ENCODE data around the gene CACNG8.

Gene CACNG8

DNA sequence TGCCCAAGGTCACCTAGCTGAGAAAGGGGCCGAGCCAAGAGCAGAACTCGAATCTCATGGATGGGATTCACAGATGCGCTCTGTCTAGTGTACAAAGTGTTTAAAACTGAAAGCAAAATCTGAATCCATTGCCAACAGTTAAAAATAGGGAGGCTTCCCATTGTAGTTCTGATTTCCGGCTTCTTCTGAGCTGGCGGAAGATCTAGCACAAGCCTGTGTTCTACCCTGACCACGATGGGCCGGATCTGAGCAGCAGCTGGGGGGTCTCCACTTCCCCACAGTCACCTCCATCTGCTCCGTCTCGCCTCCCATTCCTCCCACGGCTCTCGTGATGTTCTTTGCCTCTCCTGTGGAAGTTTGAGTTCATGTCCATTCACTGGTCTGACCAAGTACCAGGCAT lies 2.4 kb downstream of the CACNG8 start:
- no peak for DNase-seq

- DNase-seq, result no peak
Measured at GRCh38 chr19:53966931-53967330, 4.2 kb downstream of the CACNG8 start.

- DNase-seq, result no peak
Measured at GRCh38 chr19:53969366-53969765, 6.6 kb downstream of the CACNG8 start.

GRCh38 chr19:53971673-53972072 lies 8.9 kb downstream of the CACNG8 start:
- no peak for DNase-seq

DNA sequence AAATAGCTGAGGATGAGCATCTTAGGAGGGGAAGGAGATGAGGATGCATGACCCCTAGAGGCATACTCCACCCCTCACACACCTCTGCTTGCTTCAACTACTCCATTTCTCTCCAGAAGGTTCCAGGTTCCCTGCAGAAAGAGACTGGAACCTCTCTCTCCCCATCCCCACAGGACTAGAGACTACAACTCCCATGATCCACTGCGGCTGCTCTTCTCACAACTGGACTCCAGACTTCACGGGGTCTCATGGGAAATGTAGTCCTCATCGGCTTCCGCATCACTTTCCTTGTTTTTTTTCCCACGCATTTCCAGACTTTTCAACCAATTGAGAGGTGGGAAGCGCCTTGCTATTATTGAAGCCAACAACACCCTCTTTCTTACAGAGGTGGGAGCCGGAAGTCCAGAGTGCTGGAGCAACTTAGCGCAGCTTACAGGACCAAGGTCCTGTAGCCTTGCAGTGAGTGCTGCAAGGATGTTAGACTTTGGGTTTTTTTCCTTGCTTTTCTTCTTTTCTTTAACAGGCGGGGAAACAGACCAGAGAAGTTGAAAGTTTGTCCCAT lies 14.8 kb downstream of the CACNG8 start:
- peak; percentile 70 for DNase-seq

GRCh38 chr19:53977991-53978731 lies 15.4 kb downstream of the CACNG8 start:
- DNase-seq, result peak; percentile 69

- DNase-seq, result no peak
Measured at GRCh38 chr19:53978975-53979801, 16.5 kb downstream of the CACNG8 start.

- no peak for DNase-seq
Measured at GRCh38 chr19:53980539-53981375, 18.0 kb downstream of the CACNG8 start.

- DNase-seq, result no peak
Measured at GRCh38 chr19:53981376-53981951, 18.7 kb downstream of the CACNG8 start.

GRCh38 chr19:53982001-53982451 lies 19.3 kb downstream of the CACNG8 start:
- no peak for DNase-seq

DNA sequence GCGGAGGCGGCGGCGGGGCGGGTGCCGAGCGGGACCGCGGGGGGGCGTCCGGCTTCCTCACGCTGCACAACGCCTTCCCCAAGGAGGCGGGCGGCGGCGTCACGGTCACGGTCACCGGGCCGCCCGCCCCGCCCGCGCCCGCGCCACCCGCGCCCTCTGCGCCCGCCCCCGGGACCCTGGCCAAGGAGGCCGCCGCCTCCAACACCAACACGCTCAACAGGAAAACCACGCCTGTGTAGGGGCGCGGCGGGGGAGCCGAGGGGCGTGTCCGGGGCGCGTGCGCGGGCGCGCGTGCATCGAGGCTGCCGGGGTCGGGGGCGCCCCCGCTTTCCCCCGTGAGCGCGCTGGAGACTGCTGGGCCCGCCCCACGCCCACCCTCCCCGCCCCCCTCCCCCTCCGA lies 19.9 kb downstream of the CACNG8 start:
- peak; percentile 41 for DNase-seq

- peak; percentile 0 for DNase-seq
Measured at GRCh38 chr19:53983457-53984289, 20.9 kb downstream of the CACNG8 start.

DNA sequence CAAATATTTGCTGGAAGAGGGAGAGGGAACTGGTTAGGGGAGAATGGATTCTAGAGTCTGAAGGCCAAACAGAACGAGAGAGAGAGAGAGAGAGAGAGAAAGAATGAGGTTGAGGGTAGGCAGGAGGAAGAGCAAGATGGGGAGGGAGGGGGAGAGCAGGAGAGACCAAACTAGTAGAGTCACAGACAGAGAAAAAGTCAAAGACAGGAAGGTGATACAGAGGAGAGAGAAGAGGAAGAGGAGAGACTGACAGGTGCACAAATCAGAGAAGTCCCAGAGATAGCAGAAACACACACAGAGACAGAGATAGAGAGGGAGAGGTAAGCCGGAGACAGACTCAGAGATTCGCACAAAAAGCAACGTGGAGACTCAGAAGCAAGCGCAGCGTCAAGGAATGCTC lies 23.1 kb downstream of the CACNG8 start:
- no peak for DNase-seq

- DNase-seq, result no peak
Measured at GRCh38 chr19:53988981-53989380, 26.2 kb downstream of the CACNG8 start.

GRCh38 chr19:53989600-53990533 lies 27.1 kb downstream of the CACNG8 start:
- DNase-seq, result no peak

GRCh38 chr19:53991224-53992113 lies 28.7 kb downstream of the CACNG8 start, which contains the start of gene CACNG6:
CACNG6 (plus strand) TSS chr19:53991637; CDS start chr19:53992878, 1,241 bp downstream.
- peak; percentile 27 for DNase-seq

DNA sequence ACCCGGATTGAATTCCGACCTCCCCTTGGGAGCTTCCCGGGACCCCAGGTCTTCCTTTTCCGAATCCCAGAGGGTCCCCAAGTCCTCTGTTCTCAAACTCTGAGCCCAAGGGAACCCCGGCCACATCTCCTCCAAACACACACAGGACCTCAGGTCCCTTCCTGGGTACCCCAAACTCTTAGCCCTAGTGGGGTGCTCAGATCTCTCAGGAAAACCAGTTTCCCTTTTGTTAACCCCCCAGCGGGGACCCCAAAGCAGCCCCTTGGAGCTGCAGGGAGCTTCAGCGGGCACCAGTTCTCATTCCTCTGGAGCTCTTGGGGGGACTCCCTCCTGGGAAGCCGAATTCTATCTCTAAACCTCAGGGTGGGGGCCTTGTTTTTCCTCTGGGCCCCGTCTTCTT lies 29.5 kb downstream of the CACNG8 start:
- no peak for DNase-seq

- no peak for DNase-seq
Measured at GRCh38 chr19:53992815-53993214, 30.1 kb downstream of the CACNG8 start.

- DNase-seq, result no peak
Measured at GRCh38 chr19:53993448-53993847, 30.7 kb downstream of the CACNG8 start.

Data from CD4-positive, alpha-beta T cell treated with Interleukin-15 for 1 hour (primary cell).